DND-41 (cell line): Measurements from ENCODE around the gene RBL2.
"Not testable (repeated sequence)": the region's sequence is repeated elsewhere in the genome, so short reads cannot be mapped to it uniquely, and the experiment has no call there.

Experiments
- ATAC-seq: fragments of 200-7000 bp; cut with Tn5 transposase; 3 replicates; pipeline ENCODE4 v1.9.1; 2021; ENCODE audit warnings: low read depth; ENCODE audit not compliant: insufficient read depth
- DNase-seq: peaks from one replicate; pipeline ENCODE4 v3.0.0-alpha.2; 2020
- H2AFZ ChIP-seq: 2 replicates; pipeline ENCODE4 v1.6.0; 2012; ENCODE audit warnings: low read depth, low read length
- H3K27ac ChIP-seq: 2 replicates; pipeline ENCODE4 v1.5.1; 2012; ENCODE audit warnings: low read length, inconsistent platforms
- H3K27me3 ChIP-seq: fragments of 200-600 bp; sonication (generic); 2 replicates; pipeline ENCODE4 v1.6.0; 2012; ENCODE audit warnings: low read length, mild to moderate bottlenecking, inconsistent platforms; ENCODE audit not compliant: insufficient read depth, poor library complexity
- H3K36me3 ChIP-seq: 2 replicates; pipeline ENCODE4 v1.5.1; 2012; ENCODE audit warnings: low read length, inconsistent platforms; ENCODE audit not compliant: insufficient read depth
- H3K4me1 ChIP-seq: 2 replicates; pipeline ENCODE4 v1.5.1; 2012; ENCODE audit warnings: mild to moderate bottlenecking, low read length; ENCODE audit not compliant: insufficient read depth
- H3K4me2 ChIP-seq: 2 replicates; pipeline ENCODE4 v1.6.0; 2012; ENCODE audit warnings: mild to moderate bottlenecking, moderate library complexity, low read length, inconsistent platforms; ENCODE audit not compliant: insufficient read depth
- H3K4me3 ChIP-seq, 2 experiments: fragments of 200-600 bp in 1 of 2; shearing (Covaris generic) in 1 of 2; 2 replicates each; pipeline ENCODE4 v1.5.1; 2012 to 2016; ENCODE audit warnings: inconsistent platforms in 2 of 2, low read length in 2 of 2, mild to moderate bottlenecking in 2 of 2, low read depth in 1 of 2, moderate library complexity in 1 of 2
- H3K79me2 ChIP-seq: 2 replicates; pipeline ENCODE4 v1.6.0; 2012; ENCODE audit warnings: low read length, inconsistent platforms; ENCODE audit not compliant: insufficient read depth
- H3K9ac ChIP-seq: 2 replicates; pipeline ENCODE4 v1.6.0; 2012; ENCODE audit warnings: low read depth, mild to moderate bottlenecking, inconsistent platforms, low read length, moderate library complexity
- H3K9me3 ChIP-seq: 2 replicates; pipeline ENCODE4 v1.5.1; 2012; ENCODE audit warnings: low read length, moderate library complexity, mild to moderate bottlenecking, inconsistent platforms; ENCODE audit not compliant: insufficient read depth, severe bottlenecking
- H4K20me1 ChIP-seq: 2 replicates; pipeline ENCODE4 v1.6.0; 2012; ENCODE audit warnings: low read length; ENCODE audit not compliant: insufficient read depth
- CTCF ChIP-seq: IDR thresholded peaks from 2 replicates; pipeline ENCODE4 v1.5.1; 2012; ENCODE audit warnings: borderline replicate concordance, low read length, moderate library complexity, mild to moderate bottlenecking; ENCODE audit not compliant: poor library complexity, severe bottlenecking; ENCODE audit errors: extremely low read depth
- EZH2 ChIP-seq: IDR thresholded peaks from 3 replicates; pipeline ENCODE4 v1.6.1; 2012; ENCODE audit warnings: borderline replicate concordance, low read depth, mild to moderate bottlenecking, moderate library complexity, low read length, inconsistent platforms; ENCODE audit not compliant: severe bottlenecking

RBL2 gene

GRCh38 chr16:53434377-53435065 lies at the start of gene RBL2:
Gene RBL2 (plus strand): TSS chr16:53434471. CDS start chr16:53434557, 86 bp downstream.
- Histone ChIP-seq H3K9me3 (no peaks in the 10 kb centered on the region), H3K9ac (peak within 1 kb of the TSS; percentile 95), H3K4me1 (peaks cover 25% of the 10 kb centered on the region), H4K20me1 (peaks cover 26% of the 10 kb centered on the region), H3K36me3 (peaks cover 12% of the 10 kb centered on the region), H3K4me3 (peak within 1 kb of the TSS; percentile 77 to 82), H3K79me2 (peaks cover 50% of the 10 kb centered on the region), H3K27ac (peak within 1 kb of the TSS; percentile 95), H3K4me2 (peak within 1 kb of the TSS; percentile 85), H3K27me3 (no peaks in the 10 kb centered on the region), H2AFZ (peak within 1 kb of the TSS; percentile 94)
- ATAC-seq = peak; percentile 85
- TF ChIP-seq EZH2 (no peak), CTCF (no peak)
- peak; percentile 86 for DNase-seq

- not testable (repeated sequence) for H3K9ac ChIP-seq, ATAC-seq, H4K20me1 ChIP-seq, H3K9me3 ChIP-seq, H3K4me2 ChIP-seq, H3K36me3 ChIP-seq, H2AFZ ChIP-seq, H3K4me3 ChIP-seq, DNase-seq, H3K4me1 ChIP-seq, H3K27me3 ChIP-seq, H3K27ac ChIP-seq, H3K79me2 ChIP-seq
These were observed 49.7 kb upstream of the RBL2 start for GRCh38 chr16:53384610-53385009.

GRCh38 chr16:53404959-53405358 lies 29.3 kb upstream of the RBL2 start:
- no peaks in the 10 kb centered on the region for H4K20me1 ChIP-seq
- H3K27ac ChIP-seq = no peak overlapping the region
- H3K9ac ChIP-seq = no peak overlapping the region
- ATAC-seq (no peak), DNase-seq (no peak)
- H3K4me1 ChIP-seq = no peaks in the 10 kb centered on the region
- no peaks in the 10 kb centered on the region for H3K9me3 ChIP-seq
- no peaks in the 10 kb centered on the region for H3K79me2 ChIP-seq
- H3K4me3 ChIP-seq = no peak overlapping the region
- TF ChIP-seq CTCF (no peak), EZH2 (no peak)
- no peaks in the 10 kb centered on the region for H3K27me3 ChIP-seq
- H3K36me3 ChIP-seq = no peaks in the 10 kb centered on the region
- no peak overlapping the region for H3K4me2 ChIP-seq
- H2AFZ ChIP-seq = no peak overlapping the region

GRCh38 chr16:53412549-53412948 lies 21.7 kb upstream of the RBL2 start:
- Histone ChIP-seq H3K79me2 (no peaks in the 10 kb centered on the region), H3K27me3 (no peaks in the 10 kb centered on the region), H3K4me2 (no peak overlapping the region), H3K9ac (no peak overlapping the region), H3K36me3 (no peaks in the 10 kb centered on the region), H3K4me1 (no peaks in the 10 kb centered on the region), H3K4me3 (no peak overlapping the region), H3K9me3 (no peaks in the 10 kb centered on the region), H2AFZ (no peak overlapping the region), H4K20me1 (no peaks in the 10 kb centered on the region), H3K27ac (no peak overlapping the region)
- ATAC-seq (no peak), DNase-seq (no peak)
- TF ChIP-seq CTCF (no peak), EZH2 (no peak)
